Hepatocyte (in vitro differentiated cells): ENCODE data around the gene MED13L.

Experiments used
- EZH2phosphoT487 ChIP-seq: fragments of 200-600 bp; sonication (generic); IDR thresholded peaks from one replicate; pipeline ENCODE4 v1.6.1; 2018; ENCODE audit warnings: antibody characterized with exemption, mild to moderate bottlenecking, low read depth, moderate library complexity; ENCODE audit not compliant: unreplicated experiment, severe bottlenecking
- TF ChIP-seq, protein P1 (sequence below): fragments of 200-600 bp; sonication (generic); IDR thresholded peaks from 2 replicates; pipeline ENCODE4 v1.5.1; 2016; ENCODE audit warnings: antibody characterized with exemption, mild to moderate bottlenecking; ENCODE audit not compliant: poor library complexity

DNA sequence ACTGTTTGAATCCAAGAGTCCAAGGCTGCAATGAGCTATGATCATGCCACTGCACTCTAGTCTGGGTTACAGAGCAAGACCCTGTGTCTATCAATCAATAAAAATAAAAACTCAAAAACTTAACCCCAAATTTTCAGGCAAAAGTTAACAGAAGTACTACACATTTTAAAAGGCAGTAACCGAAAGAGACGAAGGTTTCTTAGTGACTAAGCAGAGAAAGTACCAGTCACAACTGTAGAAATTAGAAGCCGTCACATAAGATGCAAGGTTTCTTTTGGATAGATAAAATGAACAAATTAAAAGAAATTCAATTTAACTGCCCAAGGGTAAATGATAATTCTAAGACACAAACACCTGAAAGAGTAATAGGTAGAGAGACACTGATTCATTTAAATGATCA, 103.5 kb downstream of the MED13L start:
- TF ChIP-seq, protein P1, sequence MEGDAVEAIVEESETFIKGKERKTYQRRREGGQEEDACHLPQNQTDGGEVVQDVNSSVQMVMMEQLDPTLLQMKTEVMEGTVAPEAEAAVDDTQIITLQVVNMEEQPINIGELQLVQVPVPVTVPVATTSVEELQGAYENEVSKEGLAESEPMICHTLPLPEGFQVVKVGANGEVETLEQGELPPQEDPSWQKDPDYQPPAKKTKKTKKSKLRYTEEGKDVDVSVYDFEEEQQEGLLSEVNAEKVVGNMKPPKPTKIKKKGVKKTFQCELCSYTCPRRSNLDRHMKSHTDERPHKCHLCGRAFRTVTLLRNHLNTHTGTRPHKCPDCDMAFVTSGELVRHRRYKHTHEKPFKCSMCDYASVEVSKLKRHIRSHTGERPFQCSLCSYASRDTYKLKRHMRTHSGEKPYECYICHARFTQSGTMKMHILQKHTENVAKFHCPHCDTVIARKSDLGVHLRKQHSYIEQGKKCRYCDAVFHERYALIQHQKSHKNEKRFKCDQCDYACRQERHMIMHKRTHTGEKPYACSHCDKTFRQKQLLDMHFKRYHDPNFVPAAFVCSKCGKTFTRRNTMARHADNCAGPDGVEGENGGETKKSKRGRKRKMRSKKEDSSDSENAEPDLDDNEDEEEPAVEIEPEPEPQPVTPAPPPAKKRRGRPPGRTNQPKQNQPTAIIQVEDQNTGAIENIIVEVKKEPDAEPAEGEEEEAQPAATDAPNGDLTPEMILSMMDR: no peak
- TF ChIP-seq EZH2phosphoT487: no peak
